HepG2 (cell line): ENCODE data around the gene VWCE. TPM values are rescaled to one million over a fixed set of nuclear protein-coding genes. Genes with fewer than 3 reads are reported as not detected.

Source experiments
- AKAP8 ChIP-seq: sonication (generic); formaldehyde crosslinking; IDR thresholded peaks from 2 replicates; pipeline ENCODE4 v1.5.1; 2020; ENCODE audit warnings: mild to moderate bottlenecking, missing genetic modification reagents
- CEBPG ChIP-seq: IDR thresholded peaks from 2 replicates; pipeline ENCODE4 v1.6.1; 2016
- CENPX ChIP-seq: sonication (generic); formaldehyde crosslinking; IDR thresholded peaks from 2 replicates; pipeline ENCODE4 v1.9.0; 2021; ENCODE audit warnings: mild to moderate bottlenecking, missing genetic modification reagents, moderate library complexity
- FOXM1 ChIP-seq: sonication (generic); formaldehyde crosslinking; IDR thresholded peaks from 2 replicates; pipeline ENCODE4 v1.5.0; 2020; ENCODE audit warnings: missing genetic modification reagents
- GATAD1 ChIP-seq: IDR thresholded peaks from 2 replicates; pipeline ENCODE4 v1.6.1; 2016; ENCODE audit warnings: missing genetic modification reagents, missing compliant biosample characterization
- JUND ChIP-seq: sonication (generic); formaldehyde crosslinking; IDR thresholded peaks from 2 replicates; pipeline ENCODE4 v1.8.0; 2022; ENCODE audit warnings: mild to moderate bottlenecking, missing genetic modification reagents
- MBD4 ChIP-seq: IDR thresholded peaks from 2 replicates; pipeline ENCODE4 v1.6.1; 2012; ENCODE audit warnings: low read length, inconsistent platforms, borderline replicate concordance
- PAF1 ChIP-seq: IDR thresholded peaks from 2 replicates; pipeline ENCODE4 v1.6.1; 2016; ENCODE audit warnings: missing genetic modification reagents, missing compliant biosample characterization
- RERE ChIP-seq: IDR thresholded peaks from 2 replicates; pipeline ENCODE4 v1.6.1; 2016; ENCODE audit warnings: low read depth, missing genetic modification reagents, missing compliant biosample characterization
- RXRB ChIP-seq: IDR thresholded peaks from 2 replicates; pipeline ENCODE4 v1.6.1; 2016; ENCODE audit warnings: borderline replicate concordance, missing genetic modification reagents, missing compliant biosample characterization
- ZNF326 ChIP-seq: sonication (generic); formaldehyde crosslinking; IDR thresholded peaks from 2 replicates; pipeline ENCODE4 v1.4.0; 2020; ENCODE audit warnings: missing genetic modification reagents, borderline replicate concordance
- polyA plus RNA-seq, 8 experiments: library from polyadenylated mRNA; depleted of rRNA in 3 of 8; stranded (reverse) in 7 of 8; unstranded in 1 of 8; fragments of >200 nt; fragmentation: Illumina TruSeq in 4 of 8; extraction: Trizol in 4 of 8; gene quantifications; 2 replicates each; pipeline versions ENCODE4 v1.2.1 to v1.2.3, GENCODE V29; 2011 to 2016; ENCODE audit warnings: low read depth in 4 of 8, missing spikeins in 1 of 8, mixed read lengths in 1 of 8; ENCODE audit not compliant: insufficient read depth in 1 of 8
- total RNA-seq, 5 experiments: library from RNA; depleted of rRNA; stranded (reverse); fragments of >200 nt; fragmentation: Illumina TruSeq; extraction: Trizol; gene quantifications; 2 replicates each; pipeline ENCODE4 v1.2.3, GENCODE V29; 2016; ENCODE audit warnings: low read depth in 1 of 5
- TF ChIP-seq, protein P1 (sequence below): sonication (generic); formaldehyde crosslinking; IDR thresholded peaks from 2 replicates; pipeline ENCODE4 v1.5.1; 2020; ENCODE audit warnings: missing genetic modification reagents, mild to moderate bottlenecking, borderline replicate concordance
- TF ChIP-seq, protein P2 (sequence below): sonication (generic); formaldehyde crosslinking; IDR thresholded peaks from 2 replicates; pipeline ENCODE4 v1.5.0; 2020; ENCODE audit warnings: missing genetic modification reagents
- TF ChIP-seq, protein P3 (sequence below): sonication (generic); formaldehyde crosslinking; IDR thresholded peaks from 2 replicates; pipeline ENCODE4 v1.4.0; 2020; ENCODE audit warnings: low read depth, mild to moderate bottlenecking, missing genetic modification reagents
- TF ChIP-seq, protein P4 (sequence below): sonication (generic); formaldehyde crosslinking; IDR thresholded peaks from 2 replicates; pipeline ENCODE4 v1.4.0; 2020; ENCODE audit warnings: mild to moderate bottlenecking, missing genetic modification reagents

The VWCE gene
- total and polyA plus RNA-seq, 2 of the 13 experiments (the other 11 are each of a cell fraction or from before 2014, with no cell fraction given), result 27.6 to 58.3 TPM

DNA sequence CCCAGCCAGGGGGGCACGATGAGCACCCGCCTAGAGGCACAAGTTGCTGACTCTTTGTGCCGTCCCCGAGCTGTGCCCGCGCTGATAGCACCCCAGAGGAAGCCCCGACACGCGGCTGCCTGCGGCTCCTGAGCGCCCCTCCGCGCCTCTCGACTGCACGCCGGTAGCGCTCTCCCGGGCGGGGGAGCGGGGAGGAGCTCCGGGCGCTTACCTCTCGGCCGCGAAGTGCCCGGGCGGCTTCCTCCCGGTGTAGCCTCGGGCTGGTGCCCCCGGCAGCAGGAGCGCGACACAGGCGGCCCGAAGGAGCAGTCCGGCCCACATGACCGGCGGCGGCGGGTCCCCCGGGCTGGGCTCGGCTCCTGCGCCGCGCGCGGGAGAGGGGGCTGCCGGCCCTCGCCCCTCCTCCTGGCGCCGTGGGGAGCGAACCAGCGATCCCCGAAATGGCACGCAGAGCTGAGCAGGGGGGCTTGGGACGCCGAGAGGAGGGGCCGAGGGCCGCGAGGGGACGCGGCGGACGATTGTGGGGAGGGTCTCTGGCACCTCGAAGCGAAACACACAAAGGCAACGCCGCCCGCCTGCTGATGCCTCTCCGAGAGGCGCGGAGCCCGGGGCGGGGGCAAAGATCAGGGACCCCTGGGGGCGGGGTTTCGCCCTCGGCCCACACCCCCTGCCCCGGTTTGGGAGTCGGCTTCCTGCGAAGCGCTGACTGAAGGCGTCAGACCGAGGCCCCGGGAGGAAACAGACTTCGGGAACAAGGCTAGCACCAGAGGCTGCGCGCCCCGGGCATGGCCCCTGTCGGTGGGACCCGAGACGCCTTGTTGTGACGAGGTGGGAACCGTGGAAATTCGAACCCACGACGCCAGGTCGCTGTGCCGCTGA is at the start of gene VWCE (continued):
- TF ChIP-seq, protein P1, sequence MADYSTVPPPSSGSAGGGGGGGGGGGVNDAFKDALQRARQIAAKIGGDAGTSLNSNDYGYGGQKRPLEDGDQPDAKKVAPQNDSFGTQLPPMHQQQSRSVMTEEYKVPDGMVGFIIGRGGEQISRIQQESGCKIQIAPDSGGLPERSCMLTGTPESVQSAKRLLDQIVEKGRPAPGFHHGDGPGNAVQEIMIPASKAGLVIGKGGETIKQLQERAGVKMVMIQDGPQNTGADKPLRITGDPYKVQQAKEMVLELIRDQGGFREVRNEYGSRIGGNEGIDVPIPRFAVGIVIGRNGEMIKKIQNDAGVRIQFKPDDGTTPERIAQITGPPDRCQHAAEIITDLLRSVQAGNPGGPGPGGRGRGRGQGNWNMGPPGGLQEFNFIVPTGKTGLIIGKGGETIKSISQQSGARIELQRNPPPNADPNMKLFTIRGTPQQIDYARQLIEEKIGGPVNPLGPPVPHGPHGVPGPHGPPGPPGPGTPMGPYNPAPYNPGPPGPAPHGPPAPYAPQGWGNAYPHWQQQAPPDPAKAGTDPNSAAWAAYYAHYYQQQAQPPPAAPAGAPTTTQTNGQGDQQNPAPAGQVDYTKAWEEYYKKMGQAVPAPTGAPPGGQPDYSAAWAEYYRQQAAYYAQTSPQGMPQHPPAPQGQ (CRISPR knock-in tag), result no peak
- no peak for TF ChIP-seq JUND (CRISPR knock-in tag)
- TF ChIP-seq, protein P2, sequence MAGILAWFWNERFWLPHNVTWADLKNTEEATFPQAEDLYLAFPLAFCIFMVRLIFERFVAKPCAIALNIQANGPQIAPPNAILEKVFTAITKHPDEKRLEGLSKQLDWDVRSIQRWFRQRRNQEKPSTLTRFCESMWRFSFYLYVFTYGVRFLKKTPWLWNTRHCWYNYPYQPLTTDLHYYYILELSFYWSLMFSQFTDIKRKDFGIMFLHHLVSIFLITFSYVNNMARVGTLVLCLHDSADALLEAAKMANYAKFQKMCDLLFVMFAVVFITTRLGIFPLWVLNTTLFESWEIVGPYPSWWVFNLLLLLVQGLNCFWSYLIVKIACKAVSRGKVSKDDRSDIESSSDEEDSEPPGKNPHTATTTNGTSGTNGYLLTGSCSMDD, result no peak
- no peak for TF ChIP-seq PAF1 (CRISPR knock-in tag)
- TF ChIP-seq AKAP8 (CRISPR knock-in tag), result 0 out of 2 replicates have a peak, but pooled peaks have one; percentile 13
- no peak for TF ChIP-seq CENPX (CRISPR knock-in tag)
- TF ChIP-seq, protein P3, sequence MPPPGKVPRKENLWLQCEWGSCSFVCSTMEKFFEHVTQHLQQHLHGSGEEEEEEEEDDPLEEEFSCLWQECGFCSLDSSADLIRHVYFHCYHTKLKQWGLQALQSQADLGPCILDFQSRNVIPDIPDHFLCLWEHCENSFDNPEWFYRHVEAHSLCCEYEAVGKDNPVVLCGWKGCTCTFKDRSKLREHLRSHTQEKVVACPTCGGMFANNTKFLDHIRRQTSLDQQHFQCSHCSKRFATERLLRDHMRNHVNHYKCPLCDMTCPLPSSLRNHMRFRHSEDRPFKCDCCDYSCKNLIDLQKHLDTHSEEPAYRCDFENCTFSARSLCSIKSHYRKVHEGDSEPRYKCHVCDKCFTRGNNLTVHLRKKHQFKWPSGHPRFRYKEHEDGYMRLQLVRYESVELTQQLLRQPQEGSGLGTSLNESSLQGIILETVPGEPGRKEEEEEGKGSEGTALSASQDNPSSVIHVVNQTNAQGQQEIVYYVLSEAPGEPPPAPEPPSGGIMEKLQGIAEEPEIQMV, result 0 out of 2 replicates have a peak, but pooled peaks have one; percentile 71
- no peak for TF ChIP-seq FOXM1 (CRISPR knock-in tag)
- no peak for TF ChIP-seq MBD4
- no peak; the same call in 1 of the 2 replicates for TF ChIP-seq ZNF326
- TF ChIP-seq RERE (CRISPR knock-in tag), result no peak
- TF ChIP-seq, protein P4, sequence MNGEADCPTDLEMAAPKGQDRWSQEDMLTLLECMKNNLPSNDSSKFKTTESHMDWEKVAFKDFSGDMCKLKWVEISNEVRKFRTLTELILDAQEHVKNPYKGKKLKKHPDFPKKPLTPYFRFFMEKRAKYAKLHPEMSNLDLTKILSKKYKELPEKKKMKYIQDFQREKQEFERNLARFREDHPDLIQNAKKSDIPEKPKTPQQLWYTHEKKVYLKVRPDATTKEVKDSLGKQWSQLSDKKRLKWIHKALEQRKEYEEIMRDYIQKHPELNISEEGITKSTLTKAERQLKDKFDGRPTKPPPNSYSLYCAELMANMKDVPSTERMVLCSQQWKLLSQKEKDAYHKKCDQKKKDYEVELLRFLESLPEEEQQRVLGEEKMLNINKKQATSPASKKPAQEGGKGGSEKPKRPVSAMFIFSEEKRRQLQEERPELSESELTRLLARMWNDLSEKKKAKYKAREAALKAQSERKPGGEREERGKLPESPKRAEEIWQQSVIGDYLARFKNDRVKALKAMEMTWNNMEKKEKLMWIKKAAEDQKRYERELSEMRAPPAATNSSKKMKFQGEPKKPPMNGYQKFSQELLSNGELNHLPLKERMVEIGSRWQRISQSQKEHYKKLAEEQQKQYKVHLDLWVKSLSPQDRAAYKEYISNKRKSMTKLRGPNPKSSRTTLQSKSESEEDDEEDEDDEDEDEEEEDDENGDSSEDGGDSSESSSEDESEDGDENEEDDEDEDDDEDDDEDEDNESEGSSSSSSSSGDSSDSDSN (CRISPR knock-in tag), result peak; percentile 89; the same call in 1 of the 2 replicates
- TF ChIP-seq GATAD1 (CRISPR knock-in tag), result peak; percentile 16; the same call in 1 of the 2 replicates
- TF ChIP-seq CEBPG (CRISPR knock-in tag), result no peak
- no peak for TF ChIP-seq RXRB (CRISPR knock-in tag)
